Retinal pigment epithelial cell (primary cell): Measurements from ENCODE around the gene IGSF9.

Experiments used
- DNase-seq: peaks from one replicate; pipeline ENCODE4 v3.0.0-alpha.2; 2010; ENCODE audit warnings: low read depth
- H3K4me3 ChIP-seq: 2 replicates; pipeline ENCODE4 v1.5.1; 2011; ENCODE audit warnings: mild to moderate bottlenecking, low read length, control low read depth, moderate library complexity
- CTCF ChIP-seq: conservative IDR thresholded peaks from 2 replicates; pipeline ENCODE4 v1.5.1; 2011; ENCODE audit warnings: low read depth, low read length, control low read depth, inconsistent platforms

The IGSF9 gene

GRCh38 chr1:159941591-159942560 is 3.5 kb downstream of the IGSF9 start:
- DNase-seq, result no peak
- no peak overlapping the region for H3K4me3 ChIP-seq
- TF ChIP-seq CTCF, result no peak

GRCh38 chr1:159941141-159941540 is 4.3 kb downstream of the IGSF9 start:
- no peak for DNase-seq
- H3K4me3 ChIP-seq, result no peak overlapping the region
- no peak for TF ChIP-seq CTCF

GRCh38 chr1:159940006-159940620 is 5.3 kb downstream of the IGSF9 start:
- H3K4me3 ChIP-seq, result no peak overlapping the region
- no peak for DNase-seq
- no peak for TF ChIP-seq CTCF

GRCh38 chr1:159939678-159940002 is 5.8 kb downstream of the IGSF9 start:
- no peak overlapping the region for H3K4me3 ChIP-seq
- no peak for DNase-seq
- TF ChIP-seq CTCF, result no peak

- no peak for DNase-seq
- TF ChIP-seq CTCF, result no peak
- H3K4me3 ChIP-seq, result no peak overlapping the region
Observed at GRCh38 chr1:159938905-159939677, 6.3 kb downstream of the IGSF9 start.

- no peak for TF ChIP-seq CTCF
- no peak overlapping the region for H3K4me3 ChIP-seq
- DNase-seq, result peak; percentile 89
Observed at GRCh38 chr1:159938211-159938852, 7.1 kb downstream of the IGSF9 start.
